Measurements from ENCODE around the gene GIPC2. TPM values are rescaled to one million over a fixed set of nuclear protein-coding genes. Genes with fewer than 3 reads are reported as not detected.

Gene GIPC2
- total RNA-seq, 1 donor from 2014 or later, result 4.1 TPM

- DNase-seq (no peak), ATAC-seq (no peak)
- Histone ChIP-seq H3K36me3 (no peaks in the 10 kb centered on the region), H3K27ac (no peak overlapping the region), H3K27me3 (no peaks in the 10 kb centered on the region), H3K9me3 (no peaks in the 10 kb centered on the region), H3K4me1 (no peaks in the 10 kb centered on the region), H3K4me3 (no peak overlapping the region)
- intact Hi-C loops (cut with DNase I), result no loop called here
- no peak for TF ChIP-seq CTCF (IDR thresholded peaks at IDR 0.05)
Observed at GRCh38 chr1:78122389-78122788, 76.6 kb downstream of the GIPC2 start.

DNA sequence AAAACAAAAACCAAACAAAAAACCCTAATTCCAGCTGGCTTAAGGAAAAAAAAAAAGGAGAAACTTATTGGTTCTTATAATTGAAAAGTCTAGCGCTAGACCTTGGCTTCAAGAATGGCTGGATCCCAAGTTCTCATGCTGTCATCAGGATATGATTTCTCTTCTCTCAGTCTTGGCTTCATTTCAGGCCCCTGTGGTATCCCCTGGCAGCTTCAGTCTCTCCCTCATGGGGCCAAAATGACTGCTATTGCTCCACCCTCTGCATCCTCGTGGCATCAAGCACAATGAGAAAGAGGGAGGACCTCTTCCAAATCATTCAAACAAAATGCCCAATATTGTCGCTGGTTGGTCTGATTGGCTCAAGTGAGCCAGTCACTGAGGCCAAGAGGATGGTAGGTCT, 80.7 kb downstream of the GIPC2 start:
- H3K4me1 ChIP-seq, result no peaks in the 10 kb centered on the region
- H3K4me3 ChIP-seq, result no peak overlapping the region
- H3K36me3 ChIP-seq, result no peaks in the 10 kb centered on the region
- no peaks in the 10 kb centered on the region for H3K9me3 ChIP-seq
- TF ChIP-seq CTCF (IDR thresholded peaks at IDR 0.05), result no peak
- DNase-seq (no peak), ATAC-seq (no peak)
- intact Hi-C loops (cut with DNase I), result no loop called here
- H3K27ac ChIP-seq, result no peak overlapping the region
- no peaks in the 10 kb centered on the region for H3K27me3 ChIP-seq

- H3K36me3 ChIP-seq, result no peaks in the 10 kb centered on the region
- no peak overlapping the region for H3K27ac ChIP-seq
- ATAC-seq (no peak), DNase-seq (no peak)
- H3K27me3 ChIP-seq, result no peaks in the 10 kb centered on the region
- no peaks in the 10 kb centered on the region for H3K9me3 ChIP-seq
- intact Hi-C loops (cut with DNase I), result no loop called here
- TF ChIP-seq CTCF (IDR thresholded peaks at IDR 0.05), result no peak
- H3K4me1 ChIP-seq, result no peaks in the 10 kb centered on the region
- H3K4me3 ChIP-seq, result no peak overlapping the region
Observed at GRCh38 chr1:78132174-78132947, 86.6 kb downstream of the GIPC2 start.

DNA sequence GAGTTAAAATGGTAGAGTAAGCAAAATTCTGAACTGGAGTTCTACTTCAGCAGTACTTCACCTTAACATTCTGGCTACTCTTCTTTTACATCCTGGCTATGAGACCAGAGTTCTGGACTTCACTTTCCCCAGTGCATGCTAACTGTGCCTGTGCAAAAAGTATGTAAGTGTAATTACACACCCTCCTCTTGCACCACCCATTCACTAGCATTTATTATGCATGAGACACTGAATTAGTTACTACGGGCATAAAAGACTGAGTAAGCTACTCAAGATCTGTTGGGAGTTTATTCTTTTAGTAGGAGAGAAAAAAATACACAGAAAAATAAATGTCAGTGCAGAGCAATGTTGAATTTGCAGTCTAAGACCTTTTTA, 87.2 kb downstream of the GIPC2 start:
- Histone ChIP-seq H3K4me1 (no peaks in the 10 kb centered on the region), H3K36me3 (no peaks in the 10 kb centered on the region), H3K27ac (no peak overlapping the region), H3K4me3 (no peak overlapping the region), H3K27me3 (no peaks in the 10 kb centered on the region), H3K9me3 (no peaks in the 10 kb centered on the region)
- ATAC-seq, result no peak
- intact Hi-C loops (cut with DNase I), result no loop called here
- no peak for DNase-seq
- no peak for TF ChIP-seq CTCF (IDR thresholded peaks at IDR 0.05)

GRCh38 chr1:78136680-78137079, 90.9 kb downstream of the GIPC2 start:
- intact Hi-C loops (cut with DNase I), result no loop called here
- ATAC-seq (no peak), DNase-seq (no peak)
- Histone ChIP-seq H3K27ac (no peak overlapping the region), H3K4me1 (no peaks in the 10 kb centered on the region), H3K9me3 (no peaks in the 10 kb centered on the region), H3K4me3 (no peak overlapping the region), H3K27me3 (no peaks in the 10 kb centered on the region), H3K36me3 (no peaks in the 10 kb centered on the region)
- TF ChIP-seq CTCF (IDR thresholded peaks at IDR 0.05), result no peak
